Measurements from ENCODE around the gene ZNF628.
A peak's percentile ranks its signal among the peaks of the same experiment; 100 is the strongest.

ZNF628 gene

GRCh38 chr19:55463583-55464031 lies 12.8 kb upstream of the ZNF628 start:
- TF ChIP-seq JUND (IDR thresholded peaks at IDR 0.05; ENCODE audit: low read depth): no peak
- in situ Hi-C loops (cut with HindIII; ENCODE audit: low pct_unique_long_range_greater_than_20kb, low sequenced_read_pairs): no loop called here
- DNase-seq (ENCODE audit: low read depth in 1 of 2, low spot score in 1 of 2): no peak

- in situ Hi-C loops (cut with HindIII; ENCODE audit: low pct_unique_long_range_greater_than_20kb, low sequenced_read_pairs): no loop called here
- TF ChIP-seq JUND (IDR thresholded peaks at IDR 0.05; ENCODE audit: low read depth): no peak
- no peak for DNase-seq (ENCODE audit: low read depth in 1 of 2, low spot score in 1 of 2)
These were observed 12.3 kb upstream of the ZNF628 start for GRCh38 chr19:55464039-55464661.

GRCh38 chr19:55464662-55465054 lies 11.8 kb upstream of the ZNF628 start, which contains the start of gene C19orf85:
C19orf85 (minus strand) TSS chr19:55464751; CDS start chr19:55464554, 197 bp downstream.
- no peak for DNase-seq (ENCODE audit: low read depth in 1 of 2, low spot score in 1 of 2)
- TF ChIP-seq JUND (IDR thresholded peaks at IDR 0.05; ENCODE audit: low read depth): no peak
- in situ Hi-C loops (cut with HindIII; ENCODE audit: low pct_unique_long_range_greater_than_20kb, low sequenced_read_pairs): no loop called here

- in situ Hi-C loops (cut with HindIII; ENCODE audit: low pct_unique_long_range_greater_than_20kb, low sequenced_read_pairs): no loop called here
These were observed 10.8 kb upstream of the ZNF628 start for GRCh38 chr19:55465460-55466240.

GRCh38 chr19:55466241-55466614 lies 10.2 kb upstream of the ZNF628 start:
- DNase-seq (ENCODE audit: low read depth in 1 of 2, low spot score in 1 of 2): no peak
- in situ Hi-C loops (cut with HindIII; ENCODE audit: low pct_unique_long_range_greater_than_20kb, low sequenced_read_pairs): no loop called here
- no peak for TF ChIP-seq JUND (IDR thresholded peaks at IDR 0.05; ENCODE audit: low read depth)

More at GRCh38 chr19:55465460-55466240, 10.8 kb upstream of the ZNF628 start:
- no peak for TF ChIP-seq JUND (IDR thresholded peaks at IDR 0.05; ENCODE audit: low read depth)
- DNase-seq (ENCODE audit: low read depth in 1 of 2, low spot score in 1 of 2): no peak

- DNase-seq (ENCODE audit: low read depth in 1 of 2, low spot score in 1 of 2): peak; percentile 50 to 61
These were observed 9.0 kb upstream of the ZNF628 start for GRCh38 chr19:55467236-55468053.

GRCh38 chr19:55468054-55468393 lies 8.4 kb upstream of the ZNF628 start:
- in situ Hi-C loops (cut with HindIII; ENCODE audit: low pct_unique_long_range_greater_than_20kb, low sequenced_read_pairs): no loop called here
- TF ChIP-seq JUND (IDR thresholded peaks at IDR 0.05; ENCODE audit: low read depth): no peak
- DNase-seq (ENCODE audit: low read depth in 1 of 2, low spot score in 1 of 2): no peak

More at GRCh38 chr19:55467236-55468053, 9.0 kb upstream of the ZNF628 start:
- in situ Hi-C loops (cut with HindIII; ENCODE audit: low pct_unique_long_range_greater_than_20kb, low sequenced_read_pairs): no loop called here
- no peak for TF ChIP-seq JUND (IDR thresholded peaks at IDR 0.05; ENCODE audit: low read depth)

GRCh38 chr19:55471266-55471665 lies 5.2 kb upstream of the ZNF628 start:
- in situ Hi-C loops (cut with HindIII; ENCODE audit: low pct_unique_long_range_greater_than_20kb, low sequenced_read_pairs): no loop called here
- DNase-seq (ENCODE audit: low read depth in 1 of 2, low spot score in 1 of 2): no peak
- no peak for TF ChIP-seq JUND (IDR thresholded peaks at IDR 0.05; ENCODE audit: low read depth)

GRCh38 chr19:55472463-55472862 lies 4.0 kb upstream of the ZNF628 start:
- TF ChIP-seq JUND (IDR thresholded peaks at IDR 0.05; ENCODE audit: low read depth): no peak
- in situ Hi-C loops (cut with HindIII; ENCODE audit: low pct_unique_long_range_greater_than_20kb, low sequenced_read_pairs): no loop called here
- peak in 1 of 2 experiments; percentile 75 for DNase-seq (ENCODE audit: low read depth in 1 of 2, low spot score in 1 of 2)

- in situ Hi-C loops (cut with HindIII; ENCODE audit: low pct_unique_long_range_greater_than_20kb, low sequenced_read_pairs): no loop called here
- DNase-seq (ENCODE audit: low read depth in 1 of 2, low spot score in 1 of 2): no peak
- TF ChIP-seq JUND (IDR thresholded peaks at IDR 0.05; ENCODE audit: low read depth): no peak
These were observed 3.0 kb upstream of the ZNF628 start for GRCh38 chr19:55473225-55474012.

- DNase-seq (ENCODE audit: low read depth in 1 of 2, low spot score in 1 of 2): no peak
- in situ Hi-C loops (cut with HindIII; ENCODE audit: low pct_unique_long_range_greater_than_20kb, low sequenced_read_pairs): no loop called here
These were observed 1.9 kb upstream of the ZNF628 start for GRCh38 chr19:55474269-55475265.

More at GRCh38 chr19:55474269-55475265, 1.9 kb upstream of the ZNF628 start:
- no peak for TF ChIP-seq JUND (IDR thresholded peaks at IDR 0.05; ENCODE audit: low read depth)

Data from T47D (cell line).